SK-N-SH (cell line): Measurements from ENCODE around the gene RAB3C. TPM values are rescaled to one million over a fixed set of nuclear protein-coding genes. Genes with fewer than 3 reads are reported as not detected.

Source experiments
- CTCF ChIA-PET: fragments of 300-600, 350-600 bp; formaldehyde crosslinking; extraction: SDS; loops from one replicate; lab custom pipeline; 2021; lab: Yijun Ruan, JAX
- POLR2A ChIA-PET: fragments of 350-600 bp; sonication (Branson Sonifier 250); formaldehyde crosslinking; extraction: SDS; loops from one replicate; lab custom pipeline; 2020; ENCODE audit warnings: antibody characterized with exemption, inconsistent platforms; lab: Yijun Ruan, JAX
- DNase-seq: peaks from one replicate; pipeline ENCODE4 v3.0.0; 2012
- H2AFZ ChIP-seq: fragments of 200-600 bp; sonication (generic); 2 replicates; pipeline ENCODE4 v1.8.1; 2016; ENCODE audit warnings: antibody characterized with exemption, mild to moderate bottlenecking, low read depth
- H3F3A ChIP-seq: fragments of 200-600 bp; sonication (generic); replicated peaks from 2 replicates; pipeline ENCODE3; 2016; ENCODE audit warnings: antibody characterized with exemption, mild to moderate bottlenecking; ENCODE audit not compliant: insufficient read depth
- H3K27ac ChIP-seq, 2 experiments: fragments of 200-500 bp in 1 of 2; fragments of 200-600 bp in 1 of 2; sonication (Bioruptor generic) in 1 of 2; sonication (generic), shearing (Covaris generic) in 1 of 2; 2 replicates each; pipeline versions ENCODE4 v1.5.1 to v1.6.1; 2014 to 2016; ENCODE audit warnings: low read depth in 2 of 2, inconsistent platforms in 1 of 2, low read length in 1 of 2, mild to moderate bottlenecking in 1 of 2, mixed read lengths in 1 of 2
- H3K27me3 ChIP-seq: fragments of 200-600 bp; sonication (generic), shearing (Covaris generic); 2 replicates; pipeline ENCODE4 v1.6.1; 2016; ENCODE audit warnings: mixed run types; ENCODE audit not compliant: insufficient read depth
- H3K36me3 ChIP-seq, 2 experiments: fragments of 200-500 bp in 1 of 2; fragments of 200-600 bp in 1 of 2; sonication (Bioruptor generic) in 1 of 2; sonication (generic) in 1 of 2; replicated peaks in 1 of 2; 2 replicates each; pipeline versions ENCODE3 to v1.5.1; 2014 to 2016; ENCODE audit warnings: low read length in 1 of 2, mild to moderate bottlenecking in 1 of 2; ENCODE audit not compliant: insufficient read depth in 2 of 2, control insufficient read depth in 1 of 2
- H3K4me1 ChIP-seq, 2 experiments: fragments of 200-500 bp in 1 of 2; fragments of 200-600 bp in 1 of 2; sonication (Bioruptor generic) in 1 of 2; sonication (generic), shearing (Covaris generic) in 1 of 2; 2 replicates each; pipeline versions ENCODE4 v1.5.1 to v1.6.1; 2014 to 2016; ENCODE audit warnings: low read depth in 1 of 2, low read length in 1 of 2, mixed run types in 1 of 2; ENCODE audit not compliant: insufficient read depth in 2 of 2, control insufficient read depth in 1 of 2
- H3K4me2 ChIP-seq: fragments of 200-600 bp; sonication (generic), shearing (Covaris generic); 2 replicates; pipeline ENCODE4 v1.6.1; 2017; ENCODE audit warnings: mixed run types
- H3K4me3 ChIP-seq, 2 experiments: fragments of 200-500 bp in 1 of 2; fragments of 200-600 bp in 1 of 2; sonication (Bioruptor generic) in 1 of 2; sonication (generic), shearing (Covaris generic) in 1 of 2; 2 replicates each; pipeline versions ENCODE4 v1.5.1 to v1.8.1; 2014 to 2016; ENCODE audit warnings: low read depth in 2 of 2, inconsistent platforms in 1 of 2, low read length in 1 of 2, mild to moderate bottlenecking in 1 of 2, mixed read lengths in 1 of 2, moderate library complexity in 1 of 2
- H3K79me2 ChIP-seq: fragments of 200-600 bp; sonication (generic); 2 replicates; pipeline ENCODE4 v1.8.1; 2017; ENCODE audit warnings: mild to moderate bottlenecking; ENCODE audit not compliant: insufficient read depth
- H3K9ac ChIP-seq: fragments of 200-600 bp; sonication (generic); 2 replicates; pipeline ENCODE4 v1.6.1; 2017; ENCODE audit warnings: mixed run types
- H3K9me2 ChIP-seq: fragments of 200-600 bp; sonication (generic); 2 replicates; pipeline ENCODE4 v1.6.1; 2017; ENCODE audit warnings: mixed run types
- H3K9me3 ChIP-seq: fragments of 200-600 bp; sonication (generic); 2 replicates; pipeline ENCODE4 v1.6.1; 2017; ENCODE audit warnings: mixed run types, mild to moderate bottlenecking, moderate library complexity
- H4K20me1 ChIP-seq: fragments of 200-600 bp; sonication (generic); 2 replicates; pipeline ENCODE4 v1.6.1; 2017; ENCODE audit warnings: mild to moderate bottlenecking, mixed run types; ENCODE audit not compliant: insufficient read depth
- EP300 ChIP-seq, 2 experiments: IDR thresholded peaks; 2 replicates each; pipeline versions ENCODE4 v1.4.0 to v1.6.1; 2012; ENCODE audit warnings: borderline replicate concordance in 1 of 2, low read depth in 1 of 2, low read length in 1 of 2
- EZH2phosphoT487 ChIP-seq: fragments of 200-600 bp; sonication (generic); IDR thresholded peaks from 2 replicates; pipeline ENCODE4 v1.6.1; 2017; ENCODE audit warnings: low read depth, mixed run types, mild to moderate bottlenecking, antibody characterized with exemption, moderate library complexity, borderline replicate concordance
- FOXJ3 ChIP-seq: sonication (generic); formaldehyde crosslinking; IDR thresholded peaks from 2 replicates; pipeline ENCODE4 v1.5.1; 2020; ENCODE audit warnings: mild to moderate bottlenecking, missing genetic modification reagents
- MAX ChIP-seq: IDR thresholded peaks from 2 replicates; pipeline ENCODE4 v1.4.0; 2012; ENCODE audit warnings: low read depth
- MEF2A ChIP-seq: IDR thresholded peaks from 2 replicates; pipeline ENCODE4 v1.4.0; 2012; ENCODE audit warnings: low read depth, borderline replicate concordance
- MXI1 ChIP-seq: IDR thresholded peaks from 2 replicates; pipeline ENCODE4 v1.6.1; 2012; ENCODE audit warnings: mild to moderate bottlenecking, low read depth, low read length, improper control_type of control experiment
- NRF1 ChIP-seq: IDR thresholded peaks from 2 replicates; pipeline ENCODE4 v1.6.1; 2012; ENCODE audit warnings: low read depth, mild to moderate bottlenecking, low read length
- RCOR1 ChIP-seq: fragments of 150-350 bp; IDR thresholded peaks from 2 replicates; pipeline ENCODE4 v1.6.1; 2017; ENCODE audit warnings: antibody characterized with exemption, low read length
- REST ChIP-seq: IDR thresholded peaks from 2 replicates; pipeline ENCODE4 v1.6.1; 2012; ENCODE audit warnings: mild to moderate bottlenecking, low read depth, low read length, moderate library complexity
- RXRA ChIP-seq: IDR thresholded peaks from 2 replicates; pipeline ENCODE4 v1.4.0; 2012; ENCODE audit warnings: low read depth, mild to moderate bottlenecking, borderline replicate concordance
- SIN3A ChIP-seq: IDR thresholded peaks from 2 replicates; pipeline ENCODE4 v1.6.1; 2012; ENCODE audit warnings: low read depth, mild to moderate bottlenecking, low read length, moderate library complexity, borderline replicate concordance
- SMC3 ChIP-seq: IDR thresholded peaks from 2 replicates; pipeline ENCODE4 v1.6.1; 2012; ENCODE audit warnings: low read depth, low read length, improper control_type of control experiment
- TAF1 ChIP-seq: IDR thresholded peaks from 2 replicates; pipeline ENCODE4 v1.6.1; 2012; ENCODE audit warnings: low read depth, mild to moderate bottlenecking, low read length, moderate library complexity, borderline replicate concordance
- TCF12 ChIP-seq: IDR thresholded peaks from 2 replicates; pipeline ENCODE4 v1.4.0; 2012
- USF2 ChIP-seq: fragments of 150-350 bp; IDR thresholded peaks from 2 replicates; pipeline ENCODE4 v1.6.1; 2017; ENCODE audit warnings: antibody characterized with exemption, low read length, low read depth, borderline replicate concordance
- YY1 ChIP-seq: IDR thresholded peaks from 2 replicates; pipeline ENCODE4 v1.4.0; 2012; ENCODE audit warnings: low read depth, mild to moderate bottlenecking
- WGBS: methylation state at CpG from one replicate; pipeline ENCODE4 v1.1.6; 2017; ENCODE audit warnings: low lambda C conversion rate; 5-methylcytosine and 5-hydroxymethylcytosine counted together
- polyA plus RNA-seq, 3 experiments: library from polyadenylated mRNA; depleted of rRNA; stranded (reverse); fragments of >200 nt; gene quantifications; 2 replicates each; pipeline ENCODE4 v1.2.3, GENCODE V29; 2012
- TF ChIP-seq, protein P1 (sequence below): IDR thresholded peaks from 2 replicates; pipeline ENCODE4 v1.4.0; 2012; ENCODE audit warnings: low read depth, borderline replicate concordance

RAB3C gene
- polyA plus RNA-seq, 1 of the 3 experiments (the other 2 are of a cell fraction): 0.03 TPM

DNA sequence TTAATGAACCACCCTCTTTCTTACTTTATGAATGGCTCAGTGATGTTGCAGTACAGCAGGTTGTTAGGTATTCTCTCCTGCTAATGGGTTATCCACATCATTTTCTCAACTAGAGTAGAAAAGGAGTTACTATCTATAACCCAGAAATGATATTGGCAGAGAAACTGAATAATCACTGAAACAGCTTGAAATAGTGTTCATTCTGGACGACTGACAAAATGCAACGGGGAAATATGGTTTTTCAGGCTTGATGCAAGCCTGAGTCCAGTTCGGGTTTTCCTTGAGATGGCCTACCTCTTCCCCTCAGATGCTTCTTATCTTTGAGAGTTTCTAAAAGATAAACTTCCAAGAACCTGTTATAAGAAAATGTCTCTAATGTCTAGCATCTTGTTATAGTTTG lies 187.3 kb downstream of the RAB3C start:
- CTCF ChIA-PET: no interaction called here
- Histone ChIP-seq H3K4me2 (no peak overlapping the region), H3F3A (no peaks in the 10 kb centered on the region), H3K27me3 (no peaks in the 10 kb centered on the region), H3K79me2 (no peaks in the 10 kb centered on the region), H3K4me3 (no peak overlapping the region), H3K4me1 (peaks cover 0 to 7% of the 10 kb centered on the region in 2 experiments; a peak in 1 of 4 replicates), H3K9ac (no peak overlapping the region), H3K36me3 (no peaks in the 10 kb centered on the region), H3K27ac (no peak overlapping the region), H3K9me3 (no peaks in the 10 kb centered on the region), H2AFZ (no peak overlapping the region)
- POLR2A ChIA-PET: no interaction called here
- DNase-seq: no peak
- 34% methylated on average over 3 of the region's 3 CpGs for WGBS
- TF ChIP-seq SIN3A (no peak), USF2 (no peak), YY1 (no peak), TCF12 (no peak), RCOR1 (no peak), MAX (no peak), EP300 (IDR thresholded peaks at IDR 0.05; ENCODE audit: borderline replicate concordance in 1 of 2, low read depth in 1 of 2, low read length in 1 of 2) (no peak), FOXJ3 (CRISPR knock-in tag) (no peak)
- TF ChIP-seq, protein P1, sequence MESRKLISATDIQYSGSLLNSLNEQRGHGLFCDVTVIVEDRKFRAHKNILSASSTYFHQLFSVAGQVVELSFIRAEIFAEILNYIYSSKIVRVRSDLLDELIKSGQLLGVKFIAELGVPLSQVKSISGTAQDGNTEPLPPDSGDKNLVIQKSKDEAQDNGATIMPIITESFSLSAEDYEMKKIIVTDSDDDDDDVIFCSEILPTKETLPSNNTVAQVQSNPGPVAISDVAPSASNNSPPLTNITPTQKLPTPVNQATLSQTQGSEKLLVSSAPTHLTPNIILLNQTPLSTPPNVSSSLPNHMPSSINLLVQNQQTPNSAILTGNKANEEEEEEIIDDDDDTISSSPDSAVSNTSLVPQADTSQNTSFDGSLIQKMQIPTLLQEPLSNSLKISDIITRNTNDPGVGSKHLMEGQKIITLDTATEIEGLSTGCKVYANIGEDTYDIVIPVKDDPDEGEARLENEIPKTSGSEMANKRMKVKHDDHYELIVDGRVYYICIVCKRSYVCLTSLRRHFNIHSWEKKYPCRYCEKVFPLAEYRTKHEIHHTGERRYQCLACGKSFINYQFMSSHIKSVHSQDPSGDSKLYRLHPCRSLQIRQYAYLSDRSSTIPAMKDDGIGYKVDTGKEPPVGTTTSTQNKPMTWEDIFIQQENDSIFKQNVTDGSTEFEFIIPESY: no peak
- TF ChIP-seq, all 33 proteins: peak for 0
- Histone ChIP-seq H3K9me2 (no peaks in the 10 kb centered on the region), H4K20me1 (no peaks in the 10 kb centered on the region)

DNA sequence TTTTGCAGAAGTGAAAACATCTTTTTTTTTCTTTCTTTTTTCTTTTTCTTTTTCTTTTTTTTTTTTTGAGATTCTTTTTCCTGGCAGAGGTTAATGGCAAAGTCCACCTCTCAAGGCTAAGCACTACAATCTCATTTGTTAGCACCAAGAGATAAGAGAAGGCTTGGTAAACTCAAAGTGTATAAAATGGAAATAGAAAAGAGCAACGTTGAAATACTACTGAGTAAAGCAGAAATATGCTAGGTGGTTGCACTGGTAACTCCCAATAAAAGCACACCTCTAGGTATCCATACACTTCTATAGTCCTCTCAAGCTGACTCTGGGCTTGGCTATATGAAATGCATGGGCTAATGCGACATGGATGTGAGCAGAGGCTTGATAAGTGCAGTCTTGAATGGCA lies 188.9 kb downstream of the RAB3C start:
- no peaks in the 10 kb centered on the region for H3K27me3 ChIP-seq
- peaks cover 0 to 7% of the 10 kb centered on the region in 2 experiments; a peak in 1 of 4 replicates for H3K4me1 ChIP-seq
- no peaks in the 10 kb centered on the region for H3K79me2 ChIP-seq
- no peak overlapping the region for H3K4me2 ChIP-seq
- DNase-seq: no peak
- H4K20me1 ChIP-seq: no peaks in the 10 kb centered on the region
- no peaks in the 10 kb centered on the region for H3K9me3 ChIP-seq
- H3K9ac ChIP-seq: no peak overlapping the region
- WGBS: 5% methylated on average over 2 of the region's 2 CpGs
- CTCF ChIA-PET: no interaction called here
- H3K9me2 ChIP-seq: no peaks in the 10 kb centered on the region
- H3K4me3 ChIP-seq: no peak overlapping the region
- no peak overlapping the region for H2AFZ ChIP-seq
- H3K36me3 ChIP-seq: no peaks in the 10 kb centered on the region
- no peak overlapping the region for H3K27ac ChIP-seq
- no peaks in the 10 kb centered on the region for H3F3A ChIP-seq
- POLR2A ChIA-PET: no interaction called here
- no peak for TF ChIP-seq MEF2A
- no peak for TF ChIP-seq REST
- TF ChIP-seq, protein P1: no peak
- TF ChIP-seq SMC3: no peak
- no peak for TF ChIP-seq TAF1
- TF ChIP-seq RXRA: no peak
- no peak for TF ChIP-seq EP300 (IDR thresholded peaks at IDR 0.05; ENCODE audit: borderline replicate concordance in 1 of 2, low read depth in 1 of 2, low read length in 1 of 2)
- no peak for TF ChIP-seq EZH2phosphoT487
- TF ChIP-seq NRF1: no peak
- no peak for TF ChIP-seq USF2
- TF ChIP-seq MXI1: no peak
